Nephron progenitor cell (in vitro differentiated cells): ENCODE measurements around the gene SLC24A2.

Experiments used
- DNase-seq: peaks from one replicate; pipeline ENCODE4 v3.0.0; 2021
- H3K27ac Mint-ChIP-seq: 2 replicates; pipeline ENCODE4 v1.8.0; 2021; ENCODE audit warnings: mild to moderate bottlenecking, moderate library complexity, mixed read lengths
- H3K27me3 Mint-ChIP-seq: 2 replicates; pipeline ENCODE4 v1.8.0; 2021; ENCODE audit warnings: mild to moderate bottlenecking, low read depth, mixed read lengths; ENCODE audit not compliant: poor library complexity
- H3K36me3 Mint-ChIP-seq: 2 replicates; pipeline ENCODE4 v1.8.0; 2021; ENCODE audit warnings: low read depth, mixed read lengths
- H3K4me1 Mint-ChIP-seq: 2 replicates; pipeline ENCODE4 v1.8.0; 2021; ENCODE audit warnings: mixed read lengths
- H3K4me3 Mint-ChIP-seq: 2 replicates; pipeline ENCODE4 v1.8.0; 2021; ENCODE audit warnings: mild to moderate bottlenecking, moderate library complexity, mixed read lengths
- H3K9me3 Mint-ChIP-seq: 2 replicates; pipeline ENCODE4 v1.8.0; 2021; ENCODE audit warnings: mild to moderate bottlenecking, moderate library complexity, mixed read lengths
- TF ChIP-seq, protein P1 (sequence below): fragments of 200-600 bp; sonication (generic); IDR thresholded peaks from 2 replicates; pipeline ENCODE4 v1.5.0; 2021; ENCODE audit warnings: antibody characterized with exemption

Gene SLC24A2

DNA sequence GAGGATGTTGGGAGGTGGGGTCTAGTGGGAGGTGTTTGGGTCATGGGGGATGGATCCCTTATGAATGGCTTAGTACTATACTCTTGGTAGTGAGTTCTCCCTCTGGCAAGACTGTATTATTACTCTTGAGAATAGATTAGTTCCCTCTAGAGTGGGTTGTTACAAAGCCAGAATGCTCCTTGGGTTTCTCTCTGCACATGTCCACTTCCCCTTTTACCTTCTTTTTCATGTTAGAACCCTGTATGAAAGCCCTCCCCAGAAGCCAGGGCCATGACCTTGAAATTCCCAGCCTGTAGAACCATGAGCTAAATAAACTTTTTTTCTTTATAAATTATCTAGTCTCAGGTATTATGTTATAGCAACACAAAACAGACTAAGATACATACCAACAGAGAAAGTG is 31.1 kb downstream of the SLC24A2 start:
- H3K27me3 Mint-ChIP-seq = no peaks in the 10 kb centered on the region
- no peak overlapping the region for H3K27ac Mint-ChIP-seq
- TF ChIP-seq, protein P1, sequence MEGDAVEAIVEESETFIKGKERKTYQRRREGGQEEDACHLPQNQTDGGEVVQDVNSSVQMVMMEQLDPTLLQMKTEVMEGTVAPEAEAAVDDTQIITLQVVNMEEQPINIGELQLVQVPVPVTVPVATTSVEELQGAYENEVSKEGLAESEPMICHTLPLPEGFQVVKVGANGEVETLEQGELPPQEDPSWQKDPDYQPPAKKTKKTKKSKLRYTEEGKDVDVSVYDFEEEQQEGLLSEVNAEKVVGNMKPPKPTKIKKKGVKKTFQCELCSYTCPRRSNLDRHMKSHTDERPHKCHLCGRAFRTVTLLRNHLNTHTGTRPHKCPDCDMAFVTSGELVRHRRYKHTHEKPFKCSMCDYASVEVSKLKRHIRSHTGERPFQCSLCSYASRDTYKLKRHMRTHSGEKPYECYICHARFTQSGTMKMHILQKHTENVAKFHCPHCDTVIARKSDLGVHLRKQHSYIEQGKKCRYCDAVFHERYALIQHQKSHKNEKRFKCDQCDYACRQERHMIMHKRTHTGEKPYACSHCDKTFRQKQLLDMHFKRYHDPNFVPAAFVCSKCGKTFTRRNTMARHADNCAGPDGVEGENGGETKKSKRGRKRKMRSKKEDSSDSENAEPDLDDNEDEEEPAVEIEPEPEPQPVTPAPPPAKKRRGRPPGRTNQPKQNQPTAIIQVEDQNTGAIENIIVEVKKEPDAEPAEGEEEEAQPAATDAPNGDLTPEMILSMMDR = no peak
- peaks cover 12% of the 10 kb centered on the region for H3K9me3 Mint-ChIP-seq
- no peak overlapping the region for H3K4me3 Mint-ChIP-seq
- H3K36me3 Mint-ChIP-seq = no peaks in the 10 kb centered on the region
- H3K4me1 Mint-ChIP-seq = peaks cover 8% of the 10 kb centered on the region
- no peak for DNase-seq

- peaks cover 8% of the 10 kb centered on the region for H3K4me1 Mint-ChIP-seq
- H3K36me3 Mint-ChIP-seq = no peaks in the 10 kb centered on the region
- H3K27me3 Mint-ChIP-seq = peaks cover 3% of the 10 kb centered on the region
- no peak for DNase-seq
- H3K27ac Mint-ChIP-seq = no peak overlapping the region
- TF ChIP-seq, protein P1 = no peak
- H3K9me3 Mint-ChIP-seq = no peaks in the 10 kb centered on the region
- no peak overlapping the region for H3K4me3 Mint-ChIP-seq
Measured at GRCh38 chr9:19754921-19755320, 33.9 kb downstream of the SLC24A2 start.

- no peak overlapping the region for H3K4me3 Mint-ChIP-seq
- H3K27me3 Mint-ChIP-seq = peaks cover 3% of the 10 kb centered on the region
- H3K4me1 Mint-ChIP-seq = no peaks in the 10 kb centered on the region
- H3K27ac Mint-ChIP-seq = no peak overlapping the region
- no peak for DNase-seq
- H3K9me3 Mint-ChIP-seq = no peaks in the 10 kb centered on the region
- TF ChIP-seq, protein P1 = no peak
- no peaks in the 10 kb centered on the region for H3K36me3 Mint-ChIP-seq
Measured at GRCh38 chr9:19748278-19749126, 40.3 kb downstream of the SLC24A2 start.

GRCh38 chr9:19746223-19746622 is 42.6 kb downstream of the SLC24A2 start:
- Mint-ChIP-seq H3K4me3 (no peak overlapping the region), H3K27ac (no peak overlapping the region), H3K9me3 (no peaks in the 10 kb centered on the region), H3K4me1 (peaks cover 3% of the 10 kb centered on the region), H3K27me3 (no peaks in the 10 kb centered on the region), H3K36me3 (no peaks in the 10 kb centered on the region)
- DNase-seq = no peak
- TF ChIP-seq, protein P1 = no peak

- DNase-seq = no peak
- TF ChIP-seq, protein P1 = no peak
- no peaks in the 10 kb centered on the region for H3K36me3 Mint-ChIP-seq
- H3K4me3 Mint-ChIP-seq = no peak overlapping the region
- peaks cover 6% of the 10 kb centered on the region for H3K4me1 Mint-ChIP-seq
- no peaks in the 10 kb centered on the region for H3K9me3 Mint-ChIP-seq
- H3K27me3 Mint-ChIP-seq = no peaks in the 10 kb centered on the region
- H3K27ac Mint-ChIP-seq = no peak overlapping the region
Measured at GRCh38 chr9:19741178-19741577, 47.7 kb downstream of the SLC24A2 start.
